Endothelial cell of umbilical vein (primary cell): ENCODE data around the gene UBE2M. TPM values are rescaled to one million over a fixed set of nuclear protein-coding genes. Genes with fewer than 3 reads are reported as not detected.

Experiments
- BruUV-seq: library from RNA; stranded (reverse); fragments of 400-500 nt; replicated peaks from 2 replicates; lab custom pipeline; 2021; lab: Mats Ljungman, UMichigan
- CTCF ChIA-PET: fragments of 300-600, 350-600 bp; sonication (Branson Sonifier 250); formaldehyde crosslinking; loops from one replicate; lab custom pipeline; 2021; ENCODE audit warnings: antibody characterized with exemption, inconsistent platforms; lab: Charles Lee
- POLR2A ChIA-PET: fragments of 300-600, 350-600 bp; sonication (Branson Sonifier 250); formaldehyde crosslinking; loops from one replicate; lab custom pipeline; 2021; ENCODE audit warnings: antibody characterized with exemption, inconsistent platforms; lab: Charles Lee
- DNase-seq: peaks from one replicate; pipeline ENCODE4 v3.0.0-alpha.2; 2011; ENCODE audit warnings: low read depth, low spot score
- FAIRE-seq: peaks from 2 replicates; lab custom pipeline; 2011; peaks lifted over from hg19 to GRCh38; lab: Jason Lieb, UNC
- H2AFZ ChIP-seq: 2 replicates; pipeline ENCODE4 v1.6.0; 2012; ENCODE audit warnings: low read depth, low read length, control low read depth, inconsistent platforms
- H3K27ac ChIP-seq: 2 replicates; pipeline ENCODE4 v1.5.1; 2011; ENCODE audit warnings: low read depth, mild to moderate bottlenecking, control low read depth, low read length, moderate library complexity; ENCODE audit not compliant: insufficient read depth
- H3K27me3 ChIP-seq, 2 experiments: 2 replicates each; pipeline versions ENCODE4 v1.6.0 to v1.6.1; 2011; ENCODE audit warnings: low read length in 2 of 2, mixed read lengths in 1 of 2; ENCODE audit not compliant: control insufficient read depth in 2 of 2, insufficient read depth in 2 of 2
- H3K36me3 ChIP-seq, 2 experiments: 2 replicates in 1 of 2; 3 replicates in 1 of 2; pipeline ENCODE4 v1.5.1; 2011; ENCODE audit warnings: low read length in 2 of 2, mild to moderate bottlenecking in 1 of 2, moderate library complexity in 1 of 2; ENCODE audit not compliant: control insufficient read depth in 2 of 2, insufficient read depth in 2 of 2; ENCODE audit errors: extremely low read depth in 1 of 2
- H3K4me1 ChIP-seq: 3 replicates; pipeline ENCODE4 v1.5.1; 2011; ENCODE audit warnings: mild to moderate bottlenecking, low read length; ENCODE audit not compliant: control insufficient read depth, insufficient read depth; ENCODE audit errors: extremely low read depth
- H3K4me2 ChIP-seq: 2 replicates; pipeline ENCODE4 v1.6.1; 2011; ENCODE audit warnings: low read length, control low read depth, mixed read lengths; ENCODE audit not compliant: insufficient read depth
- H3K4me3 ChIP-seq, 3 experiments: fragments of 200-600 bp in 1 of 3; sonication (generic), shearing (Covaris generic) in 1 of 3; replicated peaks in 1 of 3; 2 replicates each; pipeline ENCODE4 v1.5.1; 2011 to 2016; ENCODE audit warnings: control low read depth in 3 of 3, low read length in 3 of 3, mild to moderate bottlenecking in 2 of 3, inconsistent platforms in 1 of 3, low read depth in 1 of 3, moderate library complexity in 1 of 3; ENCODE audit not compliant: insufficient read depth in 1 of 3
- H3K79me2 ChIP-seq: 2 replicates; pipeline ENCODE4 v1.6.0; 2012; ENCODE audit warnings: low read length, inconsistent platforms; ENCODE audit not compliant: control insufficient read depth, insufficient read depth
- H3K9ac ChIP-seq: replicated peaks from 2 replicates; pipeline ENCODE3; 2011; ENCODE audit warnings: low read length, control low read depth; ENCODE audit not compliant: insufficient read depth; ENCODE audit errors: extremely low read depth
- H3K9me1 ChIP-seq: replicated peaks from 3 replicates; pipeline ENCODE4 v1.6.0; 2011; ENCODE audit warnings: mild to moderate bottlenecking, low read length; ENCODE audit not compliant: control insufficient read depth, insufficient read depth; ENCODE audit errors: extremely low read depth
- H3K9me3 ChIP-seq: replicated peaks from 2 replicates; pipeline ENCODE4 v1.5.1; 2012; ENCODE audit warnings: low read length, inconsistent platforms; ENCODE audit not compliant: control insufficient read depth, insufficient read depth
- H4K20me1 ChIP-seq: replicated peaks from 2 replicates; pipeline ENCODE3; 2011; ENCODE audit warnings: mild to moderate bottlenecking, low read length; ENCODE audit not compliant: control insufficient read depth, insufficient read depth; ENCODE audit errors: extremely low read depth
- EZH2 ChIP-seq: IDR thresholded peaks from 2 replicates; pipeline ENCODE4 v1.6.1; 2012; ENCODE audit warnings: borderline replicate concordance, low read depth, mild to moderate bottlenecking, moderate library complexity, low read length, inconsistent platforms; ENCODE audit not compliant: severe bottlenecking
- JUN ChIP-seq: IDR thresholded peaks from 2 replicates; pipeline ENCODE4 v1.6.1; 2011; ENCODE audit warnings: borderline replicate concordance, low read depth; ENCODE audit not compliant: insufficient read length, insufficient read depth
- MYC ChIP-seq: IDR thresholded peaks from one replicate; pipeline ENCODE4 v1.6.1; 2011; ENCODE audit warnings: mild to moderate bottlenecking, low read depth, low read length
- POLR2AphosphoS5 ChIP-seq: IDR thresholded peaks from 2 replicates; pipeline ENCODE4 v1.6.1; 2012; ENCODE audit warnings: low read depth, mild to moderate bottlenecking, control low read depth, low read length, moderate library complexity; ENCODE audit not compliant: insufficient read depth
- dilution Hi-C: fragments of 300-500 bp; cut with MboI; formaldehyde crosslinking; loops from one replicate; pipeline ENCODE4 v1.15.0; 2019; ENCODE audit warnings: low sequenced_read_pairs; ENCODE audit not compliant: extremely low pct_ligation_motif_present
- intact Hi-C: fragments of 100-400 bp; cut with micrococcal nuclease; formaldehyde crosslinking; loops from one replicate; pipeline ENCODE4 v1.10.0; 2022
- polyA plus RNA-seq, 4 experiments: library from polyadenylated mRNA; depleted of rRNA in 3 of 4; stranded (reverse) in 3 of 4; unstranded in 1 of 4; fragments of >200 nt; gene quantifications; 2 replicates each; pipeline versions ENCODE4 v1.2.1 to v1.2.3, GENCODE V29; 2011 to 2012; ENCODE audit warnings: missing spikeins in 1 of 4
- total RNA-seq: library from RNA; stranded (reverse); gene quantifications from 2 replicates; pipeline ENCODE4 v1.2.3, GENCODE V29; 2021

UBE2M gene
- total and polyA plus RNA-seq, 2 donors (not counting 3 experiments of a cell fraction or from before 2014, with no cell fraction given) = 87.8 to 102 TPM

GRCh38 chr19:58538257-58539168 is 19.9 kb downstream of the UBE2M start:
- dilution Hi-C loops = no loop called here
- no peaks in the 10 kb centered on the region for H3K79me2 ChIP-seq
- TF ChIP-seq JUN (no peak), POLR2AphosphoS5 (no peak), EZH2 (peak; percentile 42), MYC (no peak)
- no peak overlapping the region for H3K9ac ChIP-seq
- H3K36me3 ChIP-seq = no peaks in the 10 kb centered on the region
- intact Hi-C loops = no loop called here
- no peaks in the 10 kb centered on the region for H3K9me1 ChIP-seq
- DNase-seq = peak; percentile 83
- no peaks in the 10 kb centered on the region for H3K9me3 ChIP-seq
- H3K27ac ChIP-seq = no peak overlapping the region
- ChIA-PET CTCF (interaction anchor here (0.6 to 1.3 kb wide), 3 partner anchors 19 to 25 kb away, joined by 3 to 12 read pairs (median 5); partner anchors contain the start of gene ZBTB45), POLR2A (no interaction called here)
- H3K4me3 ChIP-seq = peak overlapping the region; percentile 27 to 32 (median 30)
- H3K4me1 ChIP-seq = peaks cover 6% of the 10 kb centered on the region
- H3K4me2 ChIP-seq = peak overlapping the region; percentile 79
- peak overlapping the region; percentile 16 for H2AFZ ChIP-seq
- no peaks in the 10 kb centered on the region for H4K20me1 ChIP-seq
- TSS peak; percentile 68 for BruUV-seq
- FAIRE-seq = no peak
- peaks cover 12 to 21% of the 10 kb centered on the region in 2 experiments for H3K27me3 ChIP-seq
